SK-N-SH (cell line): ENCODE results near the gene ZNF24. TPM values are rescaled to one million over a fixed set of nuclear protein-coding genes. Genes with fewer than 3 reads are reported as not detected.

Experiments used
- CTCF ChIA-PET: fragments of 300-600, 350-600 bp; formaldehyde crosslinking; extraction: SDS; loops from one replicate; lab custom pipeline; 2021; lab: Yijun Ruan, JAX
- POLR2A ChIA-PET: fragments of 350-600 bp; sonication (Branson Sonifier 250); formaldehyde crosslinking; extraction: SDS; loops from one replicate; lab custom pipeline; 2020; ENCODE audit warnings: antibody characterized with exemption, inconsistent platforms; lab: Yijun Ruan, JAX
- DNase-seq: peaks from one replicate; pipeline ENCODE4 v3.0.0; 2012
- H2AFZ ChIP-seq: fragments of 200-600 bp; sonication (generic); 2 replicates; pipeline ENCODE4 v1.8.1; 2016; ENCODE audit warnings: antibody characterized with exemption, mild to moderate bottlenecking, low read depth
- H3F3A ChIP-seq: fragments of 200-600 bp; sonication (generic); replicated peaks from 2 replicates; pipeline ENCODE3; 2016; ENCODE audit warnings: antibody characterized with exemption, mild to moderate bottlenecking; ENCODE audit not compliant: insufficient read depth
- H3K27ac ChIP-seq, 2 experiments: fragments of 200-500 bp in 1 of 2; fragments of 200-600 bp in 1 of 2; sonication (Bioruptor generic) in 1 of 2; sonication (generic), shearing (Covaris generic) in 1 of 2; 2 replicates each; pipeline versions ENCODE4 v1.5.1 to v1.6.1; 2014 to 2016; ENCODE audit warnings: low read depth in 2 of 2, inconsistent platforms in 1 of 2, low read length in 1 of 2, mild to moderate bottlenecking in 1 of 2, mixed read lengths in 1 of 2
- H3K27me3 ChIP-seq: fragments of 200-600 bp; sonication (generic), shearing (Covaris generic); 2 replicates; pipeline ENCODE4 v1.6.1; 2016; ENCODE audit warnings: mixed run types; ENCODE audit not compliant: insufficient read depth
- H3K36me3 ChIP-seq, 2 experiments: fragments of 200-500 bp in 1 of 2; fragments of 200-600 bp in 1 of 2; sonication (Bioruptor generic) in 1 of 2; sonication (generic) in 1 of 2; replicated peaks in 1 of 2; 2 replicates each; pipeline versions ENCODE3 to v1.5.1; 2014 to 2016; ENCODE audit warnings: low read length in 1 of 2, mild to moderate bottlenecking in 1 of 2; ENCODE audit not compliant: insufficient read depth in 2 of 2, control insufficient read depth in 1 of 2
- H3K4me1 ChIP-seq, 2 experiments: fragments of 200-500 bp in 1 of 2; fragments of 200-600 bp in 1 of 2; sonication (Bioruptor generic) in 1 of 2; sonication (generic), shearing (Covaris generic) in 1 of 2; 2 replicates each; pipeline versions ENCODE4 v1.5.1 to v1.6.1; 2014 to 2016; ENCODE audit warnings: low read depth in 1 of 2, low read length in 1 of 2, mixed run types in 1 of 2; ENCODE audit not compliant: insufficient read depth in 2 of 2, control insufficient read depth in 1 of 2
- H3K4me2 ChIP-seq: fragments of 200-600 bp; sonication (generic), shearing (Covaris generic); 2 replicates; pipeline ENCODE4 v1.6.1; 2017; ENCODE audit warnings: mixed run types
- H3K4me3 ChIP-seq, 2 experiments: fragments of 200-500 bp in 1 of 2; fragments of 200-600 bp in 1 of 2; sonication (Bioruptor generic) in 1 of 2; sonication (generic), shearing (Covaris generic) in 1 of 2; 2 replicates each; pipeline versions ENCODE4 v1.5.1 to v1.8.1; 2014 to 2016; ENCODE audit warnings: low read depth in 2 of 2, inconsistent platforms in 1 of 2, low read length in 1 of 2, mild to moderate bottlenecking in 1 of 2, mixed read lengths in 1 of 2, moderate library complexity in 1 of 2
- H3K79me2 ChIP-seq: fragments of 200-600 bp; sonication (generic); 2 replicates; pipeline ENCODE4 v1.8.1; 2017; ENCODE audit warnings: mild to moderate bottlenecking; ENCODE audit not compliant: insufficient read depth
- H3K9ac ChIP-seq: fragments of 200-600 bp; sonication (generic); 2 replicates; pipeline ENCODE4 v1.6.1; 2017; ENCODE audit warnings: mixed run types
- H3K9me2 ChIP-seq: fragments of 200-600 bp; sonication (generic); 2 replicates; pipeline ENCODE4 v1.6.1; 2017; ENCODE audit warnings: mixed run types
- H3K9me3 ChIP-seq: fragments of 200-600 bp; sonication (generic); 2 replicates; pipeline ENCODE4 v1.6.1; 2017; ENCODE audit warnings: mixed run types, mild to moderate bottlenecking, moderate library complexity
- H4K20me1 ChIP-seq: fragments of 200-600 bp; sonication (generic); 2 replicates; pipeline ENCODE4 v1.6.1; 2017; ENCODE audit warnings: mild to moderate bottlenecking, mixed run types; ENCODE audit not compliant: insufficient read depth
- CHD2 ChIP-seq: fragments of 150-350 bp; IDR thresholded peaks from 2 replicates; pipeline ENCODE4 v1.6.1; 2018; ENCODE audit warnings: low read length; ENCODE audit not compliant: partially characterized antibody
- CTCF ChIP-seq: fragments of 200-600 bp; sonication (generic); IDR thresholded peaks from 2 replicates; pipeline ENCODE4 v1.6.1; 2017; ENCODE audit warnings: antibody characterized with exemption, mild to moderate bottlenecking, moderate library complexity
- FOSL2 ChIP-seq: IDR thresholded peaks from 2 replicates; pipeline ENCODE4 v1.4.0; 2012; ENCODE audit warnings: low read depth, mild to moderate bottlenecking, moderate library complexity, borderline replicate concordance
- FOXJ3 ChIP-seq: sonication (generic); formaldehyde crosslinking; IDR thresholded peaks from 2 replicates; pipeline ENCODE4 v1.5.1; 2020; ENCODE audit warnings: mild to moderate bottlenecking, missing genetic modification reagents
- FOXM1 ChIP-seq: IDR thresholded peaks from 2 replicates; pipeline ENCODE4 v1.4.0; 2012; ENCODE audit warnings: low read depth, mild to moderate bottlenecking
- GABPA ChIP-seq: IDR thresholded peaks from 2 replicates; pipeline ENCODE4 v1.4.0; 2012; ENCODE audit warnings: low read depth, mild to moderate bottlenecking
- GATA2 ChIP-seq: sonication (generic); formaldehyde crosslinking; IDR thresholded peaks from 2 replicates; pipeline ENCODE4 v1.5.0; 2020; ENCODE audit warnings: mild to moderate bottlenecking, missing genetic modification reagents
- JUND ChIP-seq: IDR thresholded peaks from 2 replicates; pipeline ENCODE4 v1.4.0; 2012
- MEF2A ChIP-seq: IDR thresholded peaks from 2 replicates; pipeline ENCODE4 v1.4.0; 2012; ENCODE audit warnings: low read depth, borderline replicate concordance
- MXI1 ChIP-seq: IDR thresholded peaks from 2 replicates; pipeline ENCODE4 v1.6.1; 2012; ENCODE audit warnings: mild to moderate bottlenecking, low read depth, low read length, improper control_type of control experiment
- NFIC ChIP-seq: IDR thresholded peaks from 2 replicates; pipeline ENCODE4 v1.4.0; 2012; ENCODE audit warnings: borderline replicate concordance
- NRF1 ChIP-seq: IDR thresholded peaks from 2 replicates; pipeline ENCODE4 v1.6.1; 2012; ENCODE audit warnings: low read depth, mild to moderate bottlenecking, low read length
- PBX3 ChIP-seq: IDR thresholded peaks from 2 replicates; pipeline ENCODE4; 2012
- POLR2AphosphoS5 ChIP-seq: IDR thresholded peaks from 2 replicates; pipeline ENCODE4 v1.6.1; 2012; ENCODE audit warnings: low read depth, low read length
- RXRA ChIP-seq: IDR thresholded peaks from 2 replicates; pipeline ENCODE4 v1.4.0; 2012; ENCODE audit warnings: low read depth, mild to moderate bottlenecking, borderline replicate concordance
- ZBTB33 ChIP-seq: IDR thresholded peaks from 2 replicates; pipeline ENCODE4 v1.4.0; 2012; ENCODE audit warnings: low read depth, borderline replicate concordance
- WGBS: methylation state at CpG from one replicate; pipeline ENCODE4 v1.1.6; 2017; ENCODE audit warnings: low lambda C conversion rate; 5-methylcytosine and 5-hydroxymethylcytosine counted together
- polyA plus RNA-seq, 3 experiments: library from polyadenylated mRNA; depleted of rRNA; stranded (reverse); fragments of >200 nt; gene quantifications; 2 replicates each; pipeline ENCODE4 v1.2.3, GENCODE V29; 2012
- TF ChIP-seq, protein P1 (sequence below): fragments of 150-350 bp; IDR thresholded peaks from 2 replicates; pipeline ENCODE4 v1.6.1; 2016; ENCODE audit warnings: mild to moderate bottlenecking, low read depth, low read length
- TF ChIP-seq, protein P2 (sequence below): IDR thresholded peaks from 2 replicates; pipeline ENCODE4 v1.4.0; 2012; ENCODE audit warnings: low read depth, borderline replicate concordance

The ZNF24 gene
- polyA plus RNA-seq, 1 of the 3 experiments (the other 2 are of a cell fraction): 6.9 TPM

DNA sequence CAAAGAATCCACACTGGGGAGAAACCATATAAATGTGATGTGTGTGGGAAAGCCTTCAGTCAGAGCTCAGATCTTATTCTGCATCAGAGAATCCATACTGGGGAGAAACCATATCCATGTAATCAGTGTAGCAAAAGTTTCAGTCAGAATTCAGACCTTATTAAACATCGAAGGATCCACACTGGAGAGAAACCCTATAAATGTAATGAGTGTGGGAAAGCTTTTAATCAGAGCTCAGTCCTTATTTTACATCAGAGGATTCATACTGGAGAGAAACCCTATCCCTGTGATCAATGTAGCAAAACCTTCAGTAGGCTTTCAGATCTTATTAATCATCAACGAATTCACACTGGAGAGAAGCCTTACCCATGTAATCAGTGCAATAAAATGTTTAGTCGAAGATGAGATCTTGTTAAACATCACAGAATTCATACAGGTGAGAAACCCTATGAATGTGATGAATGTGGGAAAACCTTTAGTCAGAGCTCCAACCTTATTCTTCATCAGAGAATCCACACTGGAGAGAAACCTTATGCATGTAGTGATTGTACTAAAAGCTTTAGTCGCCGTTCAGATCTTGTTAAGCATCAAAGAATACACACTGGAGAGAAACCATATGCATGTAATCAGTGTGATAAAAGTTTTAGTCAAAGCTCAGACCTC, 37.5 kb downstream of the ZNF24 start:
- no peaks in the 10 kb centered on the region for H4K20me1 ChIP-seq
- H3K27ac ChIP-seq: no peak overlapping the region
- CTCF ChIA-PET: no interaction called here
- H3K4me1 ChIP-seq: no peaks in the 10 kb centered on the region
- no peak overlapping the region for H3K4me3 ChIP-seq
- H3F3A ChIP-seq: no peaks in the 10 kb centered on the region
- H3K4me2 ChIP-seq: no peak overlapping the region
- peaks cover 32% of the 10 kb centered on the region; the same call in 1 of the 2 replicates for H3K79me2 ChIP-seq
- WGBS: 92% methylated on average over 5 of the region's 5 CpGs
- no peaks in the 10 kb centered on the region for H3K9me2 ChIP-seq
- TF ChIP-seq, protein P1, sequence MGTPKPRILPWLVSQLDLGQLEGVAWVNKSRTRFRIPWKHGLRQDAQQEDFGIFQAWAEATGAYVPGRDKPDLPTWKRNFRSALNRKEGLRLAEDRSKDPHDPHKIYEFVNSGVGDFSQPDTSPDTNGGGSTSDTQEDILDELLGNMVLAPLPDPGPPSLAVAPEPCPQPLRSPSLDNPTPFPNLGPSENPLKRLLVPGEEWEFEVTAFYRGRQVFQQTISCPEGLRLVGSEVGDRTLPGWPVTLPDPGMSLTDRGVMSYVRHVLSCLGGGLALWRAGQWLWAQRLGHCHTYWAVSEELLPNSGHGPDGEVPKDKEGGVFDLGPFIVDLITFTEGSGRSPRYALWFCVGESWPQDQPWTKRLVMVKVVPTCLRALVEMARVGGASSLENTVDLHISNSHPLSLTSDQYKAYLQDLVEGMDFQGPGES: no peak
- TF ChIP-seq CTCF: no peak
- TF ChIP-seq JUND: no peak
- no peak for TF ChIP-seq POLR2AphosphoS5
- TF ChIP-seq, protein P2, sequence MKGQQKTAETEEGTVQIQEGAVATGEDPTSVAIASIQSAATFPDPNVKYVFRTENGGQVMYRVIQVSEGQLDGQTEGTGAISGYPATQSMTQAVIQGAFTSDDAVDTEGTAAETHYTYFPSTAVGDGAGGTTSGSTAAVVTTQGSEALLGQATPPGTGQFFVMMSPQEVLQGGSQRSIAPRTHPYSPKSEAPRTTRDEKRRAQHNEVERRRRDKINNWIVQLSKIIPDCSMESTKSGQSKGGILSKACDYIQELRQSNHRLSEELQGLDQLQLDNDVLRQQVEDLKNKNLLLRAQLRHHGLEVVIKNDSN: no peak
- no peak for TF ChIP-seq PBX3
- no peak for TF ChIP-seq CHD2
- no peak for TF ChIP-seq GATA2
- TF ChIP-seq NFIC: no peak
- TF ChIP-seq FOXM1: no peak
- no peak for TF ChIP-seq FOSL2
- TF ChIP-seq NRF1: no peak
- TF ChIP-seq MXI1: no peak
- TF ChIP-seq ZBTB33: no peak
- TF ChIP-seq GABPA: no peak
- no peak for TF ChIP-seq FOXJ3 (CRISPR knock-in tag)
- TF ChIP-seq RXRA: no peak
- TF ChIP-seq MEF2A: no peak
- no peaks in the 10 kb centered on the region for H3K27me3 ChIP-seq
- DNase-seq: no peak
- POLR2A ChIA-PET: no interaction called here
- peaks cover 41% of the 10 kb centered on the region for H3K9me3 ChIP-seq
- H2AFZ ChIP-seq: no peak overlapping the region
- peaks cover 40 to 66% of the 10 kb centered on the region in 2 experiments for H3K36me3 ChIP-seq
- H3K9ac ChIP-seq: no peak overlapping the region
